Astrocyte of the cerebellum (primary cell): ENCODE measurements around the gene KCNE4.

Experiments used
- DNase-seq: peaks from one replicate; pipeline ENCODE4 v3.0.0-alpha.2; 2011; ENCODE audit warnings: low read depth
- H3K4me3 ChIP-seq: 2 replicates; pipeline ENCODE4 v1.5.1; 2011; ENCODE audit warnings: mild to moderate bottlenecking, low read depth, low read length, moderate library complexity
- in situ Hi-C: cut with HindIII; loops from 2 replicates; pipeline ENCODE4 v1.10.0; 2017; ENCODE audit warnings: low sequenced_read_pairs
- TF ChIP-seq, protein P1 (sequence below): IDR thresholded peaks from 2 replicates; pipeline ENCODE4 v1.5.1; 2012; ENCODE audit warnings: low read length, low read depth, moderate library complexity, mild to moderate bottlenecking; ENCODE audit errors: missing control alignments

KCNE4 gene

DNA sequence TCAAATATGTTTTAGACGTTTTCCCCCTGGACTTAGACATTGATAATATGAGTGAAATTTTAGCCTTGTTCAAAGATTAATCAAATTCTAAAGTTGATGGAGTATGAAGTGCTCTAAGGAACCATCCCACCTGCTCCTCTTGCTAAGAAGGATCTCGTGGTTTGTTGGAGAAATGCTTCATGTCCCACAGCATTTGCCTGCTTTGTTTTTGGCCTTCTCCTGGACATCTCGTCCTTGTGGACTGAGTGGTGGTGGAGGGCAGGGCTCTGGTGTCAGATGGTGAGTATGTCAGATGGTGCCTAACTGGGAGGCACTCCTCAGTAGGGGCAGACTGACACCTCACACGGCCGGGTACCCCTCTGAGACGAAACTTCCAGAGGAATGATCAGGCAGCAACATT lies 39.7 kb upstream of the KCNE4 start:
- TF ChIP-seq, protein P1, sequence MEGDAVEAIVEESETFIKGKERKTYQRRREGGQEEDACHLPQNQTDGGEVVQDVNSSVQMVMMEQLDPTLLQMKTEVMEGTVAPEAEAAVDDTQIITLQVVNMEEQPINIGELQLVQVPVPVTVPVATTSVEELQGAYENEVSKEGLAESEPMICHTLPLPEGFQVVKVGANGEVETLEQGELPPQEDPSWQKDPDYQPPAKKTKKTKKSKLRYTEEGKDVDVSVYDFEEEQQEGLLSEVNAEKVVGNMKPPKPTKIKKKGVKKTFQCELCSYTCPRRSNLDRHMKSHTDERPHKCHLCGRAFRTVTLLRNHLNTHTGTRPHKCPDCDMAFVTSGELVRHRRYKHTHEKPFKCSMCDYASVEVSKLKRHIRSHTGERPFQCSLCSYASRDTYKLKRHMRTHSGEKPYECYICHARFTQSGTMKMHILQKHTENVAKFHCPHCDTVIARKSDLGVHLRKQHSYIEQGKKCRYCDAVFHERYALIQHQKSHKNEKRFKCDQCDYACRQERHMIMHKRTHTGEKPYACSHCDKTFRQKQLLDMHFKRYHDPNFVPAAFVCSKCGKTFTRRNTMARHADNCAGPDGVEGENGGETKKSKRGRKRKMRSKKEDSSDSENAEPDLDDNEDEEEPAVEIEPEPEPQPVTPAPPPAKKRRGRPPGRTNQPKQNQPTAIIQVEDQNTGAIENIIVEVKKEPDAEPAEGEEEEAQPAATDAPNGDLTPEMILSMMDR = no peak
- in situ Hi-C loops = no loop called here
- no peak overlapping the region for H3K4me3 ChIP-seq
- DNase-seq = no peak

DNA sequence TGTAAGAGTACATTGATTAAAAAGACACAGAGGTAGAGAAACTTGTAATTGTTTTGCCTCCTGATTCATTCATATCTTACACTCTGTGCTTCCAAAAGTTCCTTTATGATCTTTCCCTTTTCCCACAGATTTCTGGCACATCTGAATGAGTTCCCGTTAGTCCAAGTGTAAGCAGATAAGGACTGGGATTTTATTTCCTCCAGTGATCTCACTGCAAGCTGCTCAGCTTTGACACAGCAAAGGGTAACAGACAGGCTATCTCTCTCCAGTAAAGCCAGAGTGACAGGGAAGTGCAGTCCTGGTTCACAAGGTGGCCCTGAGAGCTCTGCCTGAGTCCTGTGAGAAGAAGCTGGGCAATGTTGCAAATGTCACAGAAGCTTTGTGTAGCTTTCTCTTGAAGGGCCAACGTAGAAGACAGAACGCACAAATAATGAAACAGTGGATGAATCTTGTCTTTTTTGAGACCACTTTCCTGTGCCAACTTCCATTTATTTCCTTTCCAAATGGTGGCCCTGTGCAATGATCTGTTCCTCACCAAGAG lies 32.5 kb upstream of the KCNE4 start:
- TF ChIP-seq, protein P1 = no peak
- in situ Hi-C loops = no loop called here
- H3K4me3 ChIP-seq = no peak overlapping the region
- DNase-seq = no peak

DNA sequence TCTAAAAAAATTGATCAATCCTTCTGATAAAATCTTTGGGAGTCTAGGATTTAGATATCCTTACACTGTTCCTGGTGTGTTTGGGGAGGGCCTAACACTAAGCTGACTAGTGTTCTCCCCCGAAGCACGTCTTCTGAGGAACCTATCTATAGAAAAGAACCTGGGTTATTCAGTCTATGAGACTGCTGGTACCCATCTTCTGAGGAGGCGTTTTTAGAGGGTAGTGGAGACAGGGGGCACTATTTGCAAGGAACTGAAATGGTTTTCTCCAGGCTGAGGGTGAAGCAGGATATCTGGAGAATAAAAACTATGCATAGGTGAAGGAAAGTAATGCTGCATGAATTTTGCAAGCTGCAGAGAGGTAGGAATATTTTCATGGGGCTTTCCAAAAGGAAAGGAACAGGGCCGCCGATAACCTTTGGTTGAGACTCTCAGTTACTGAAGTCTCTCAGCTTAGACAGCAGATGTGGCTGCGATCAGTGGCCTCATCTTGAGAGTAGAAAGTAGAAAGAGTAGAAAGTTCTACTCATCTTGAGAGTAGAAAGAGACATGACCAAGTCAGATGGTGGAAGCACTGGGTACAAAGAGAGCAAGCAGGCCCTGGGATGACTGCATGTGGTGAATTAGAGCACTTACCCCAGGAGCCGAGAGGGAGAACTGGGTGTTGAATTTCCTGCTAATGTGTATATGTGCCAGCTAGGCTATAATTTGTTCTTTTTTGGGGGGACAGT lies 31.8 kb upstream of the KCNE4 start:
- in situ Hi-C loops = no loop called here

DNA sequence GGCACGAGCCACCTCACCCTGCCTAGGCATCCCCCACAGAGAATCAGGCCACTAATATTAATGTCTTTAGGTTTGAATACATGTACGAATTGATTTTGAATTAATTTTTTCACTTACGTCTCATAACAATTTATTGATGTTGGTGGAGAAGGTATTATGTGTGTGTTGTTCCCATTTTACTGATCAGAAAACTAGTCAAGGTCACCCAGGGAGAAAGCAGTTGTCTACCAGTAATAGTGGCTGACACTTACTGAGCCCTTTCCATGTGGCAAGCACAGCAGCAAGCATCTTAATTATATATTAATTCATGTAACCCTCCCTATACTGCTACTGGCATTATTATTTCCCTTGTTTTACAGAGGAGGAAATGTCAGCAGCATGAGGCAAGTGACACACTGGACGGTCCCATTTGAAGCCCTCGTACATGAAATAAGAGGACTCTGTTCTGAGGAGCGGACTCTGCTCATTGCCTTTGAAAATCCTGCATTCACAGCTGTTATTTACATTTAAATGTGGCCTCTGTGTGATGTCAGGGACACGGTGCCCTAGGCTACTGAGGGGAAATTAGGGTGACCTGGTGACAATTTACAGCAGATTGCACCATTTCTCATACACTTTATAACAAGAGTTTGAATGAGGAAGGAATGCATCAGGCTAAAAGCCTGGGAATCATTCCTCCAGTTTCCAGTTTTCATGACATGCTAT lies 30.9 kb upstream of the KCNE4 start:
- TF ChIP-seq, protein P1 = no peak
- no peak overlapping the region for H3K4me3 ChIP-seq
- DNase-seq = no peak
- in situ Hi-C loops = no loop called here

More for the DNA sequence above, 31.8 kb upstream of the KCNE4 start:
- H3K4me3 ChIP-seq = no peak overlapping the region
- TF ChIP-seq, protein P1 = no peak
- DNase-seq = no peak

DNA sequence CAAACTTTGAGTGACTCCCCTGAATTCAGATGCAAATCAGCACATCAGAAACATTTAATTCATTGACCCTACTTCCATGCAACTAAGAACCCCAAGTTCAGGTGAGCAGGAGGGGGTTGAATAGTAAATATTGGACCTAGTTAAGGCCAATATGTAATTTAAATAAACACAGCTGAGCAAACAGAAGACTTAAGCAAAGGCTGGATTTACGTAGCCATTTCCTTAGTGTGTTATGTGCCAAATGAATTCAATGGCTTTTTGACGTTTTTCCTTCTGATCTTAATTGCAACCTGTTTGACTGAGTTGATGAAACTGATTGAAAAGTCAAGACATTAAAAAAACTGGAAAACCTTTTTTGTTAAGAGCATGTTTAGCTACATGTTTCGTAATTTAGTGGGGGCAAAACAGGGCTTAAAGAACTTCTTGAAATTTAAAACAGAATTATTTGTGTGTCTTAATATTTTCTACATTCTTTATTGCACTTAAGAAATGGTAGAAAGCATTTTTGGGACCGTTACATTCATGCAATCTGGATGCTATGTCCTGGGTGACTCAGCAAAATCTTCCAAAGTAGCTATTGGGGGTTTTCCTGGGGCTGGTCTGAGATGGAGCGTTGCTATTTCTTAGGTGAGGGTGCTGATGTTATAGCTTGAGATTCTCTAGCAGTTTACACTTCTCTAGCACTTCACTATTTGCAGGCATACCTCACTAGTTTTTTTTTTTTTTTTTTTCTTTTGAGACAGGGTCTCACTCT lies 25.5 kb upstream of the KCNE4 start:
- DNase-seq = no peak
- TF ChIP-seq, protein P1 = no peak
- H3K4me3 ChIP-seq = no peak overlapping the region
- in situ Hi-C loops = no loop called here

DNA sequence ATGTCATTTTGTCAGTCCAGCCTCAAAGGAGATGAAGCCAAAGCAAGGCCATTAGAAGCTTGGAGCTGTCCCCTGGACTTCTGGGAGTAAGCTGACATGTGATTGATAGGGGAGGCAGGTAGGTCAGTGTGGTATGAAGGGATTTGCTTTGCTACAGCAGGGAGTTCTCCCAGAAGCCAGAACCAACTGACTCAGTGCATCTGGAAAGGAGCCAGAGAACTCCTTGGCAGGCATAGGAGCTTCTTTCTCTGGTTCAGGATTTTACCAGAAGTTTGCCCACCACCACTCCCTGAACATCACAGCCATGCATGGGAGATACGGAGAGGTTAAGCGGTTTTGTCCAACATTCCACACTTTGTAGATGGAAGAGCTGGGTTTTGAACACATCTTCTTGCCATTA lies 24.5 kb upstream of the KCNE4 start:
- no peak overlapping the region for H3K4me3 ChIP-seq
- peak; percentile 74 for DNase-seq
- in situ Hi-C loops = no loop called here
- TF ChIP-seq, protein P1 = no peak
